Measurements from ENCODE around the gene ARL8A. TPM values are rescaled to one million over a fixed set of nuclear protein-coding genes. Genes with fewer than 3 reads are reported as not detected.
"Not testable (repeated sequence)": the region's sequence is repeated elsewhere in the genome, so short reads cannot be mapped to it uniquely, and the experiment has no call there.

Gene ARL8A
- total RNA-seq, 1 donor from 2014 or later = 38.5 TPM

GRCh38 chr1:202116287-202116686 is 28.2 kb downstream of the ARL8A start:
- TF ChIP-seq CTCF (IDR thresholded peaks at IDR 0.05) = no peak
- no peaks in the 10 kb centered on the region for H3K27me3 ChIP-seq
- DNase-seq (ENCODE audit: low spot score in 2 of 2) = no peak
- H3K9me3 ChIP-seq = no peaks in the 10 kb centered on the region
- no peak overlapping the region for H3K27ac ChIP-seq
- H3K4me3 ChIP-seq = no peak overlapping the region
- H3K4me1 ChIP-seq = peaks cover 9 to 14% of the 10 kb centered on the region in 2 donors
- no peaks in the 10 kb centered on the region for H3K36me3 ChIP-seq
- intact Hi-C loops (cut with DNase I) = no loop called here

- DNase-seq (ENCODE audit: low spot score in 2 of 2) = no peak
- Histone ChIP-seq H3K4me1 (peaks cover 9 to 14% of the 10 kb centered on the region in 2 donors), H3K27ac (peak overlapping the region; percentile 1 to 70), H3K36me3 (no peaks in the 10 kb centered on the region), H3K4me3 (no peak overlapping the region), H3K27me3 (no peaks in the 10 kb centered on the region), H3K9me3 (no peaks in the 10 kb centered on the region)
- TF ChIP-seq CTCF (IDR thresholded peaks at IDR 0.05) = no peak
- intact Hi-C loops (cut with DNase I) = no loop called here
Measured at GRCh38 chr1:202113690-202114300, 30.7 kb downstream of the ARL8A start.

- Histone ChIP-seq H3K4me3 (no peak overlapping the region), H3K36me3 (no peaks in the 10 kb centered on the region), H3K27ac (peak overlapping the region; percentile 1 to 70), H3K27me3 (no peaks in the 10 kb centered on the region), H3K4me1 (peaks cover 9 to 14% of the 10 kb centered on the region in 2 donors), H3K9me3 (no peaks in the 10 kb centered on the region)
- intact Hi-C loops (cut with DNase I) = no loop called here
- TF ChIP-seq CTCF (IDR thresholded peaks at IDR 0.05) = no peak
- no peak for DNase-seq (ENCODE audit: low spot score in 2 of 2)
Measured at GRCh38 chr1:202112859-202113689, 31.5 kb downstream of the ARL8A start.

GRCh38 chr1:202111589-202111988 is 32.9 kb downstream of the ARL8A start:
- H3K27me3 ChIP-seq; H3K27ac ChIP-seq; H3K36me3 ChIP-seq; H3K9me3 ChIP-seq; intact Hi-C loops (cut with DNase I); H3K4me3 ChIP-seq; DNase-seq (ENCODE audit: low spot score in 2 of 2): not testable (repeated sequence)
- peaks cover 9 to 14% of the 10 kb centered on the region in 2 donors for H3K4me1 ChIP-seq

- H3K36me3 ChIP-seq = no peaks in the 10 kb centered on the region
- no peak for DNase-seq (ENCODE audit: low spot score in 2 of 2)
- H3K27ac ChIP-seq = no peak overlapping the region
- no peaks in the 10 kb centered on the region for H3K27me3 ChIP-seq
- intact Hi-C loops (cut with DNase I) = no loop called here
- H3K9me3 ChIP-seq = no peaks in the 10 kb centered on the region
- no peak for TF ChIP-seq CTCF (IDR thresholded peaks at IDR 0.05)
- H3K4me1 ChIP-seq = peaks cover 9 to 14% of the 10 kb centered on the region in 2 donors
- H3K4me3 ChIP-seq = no peak overlapping the region
Measured at GRCh38 chr1:202110977-202111376, 33.6 kb downstream of the ARL8A start.
